ENCODE data around the gene LTBP1.

LTBP1 gene

DNA sequence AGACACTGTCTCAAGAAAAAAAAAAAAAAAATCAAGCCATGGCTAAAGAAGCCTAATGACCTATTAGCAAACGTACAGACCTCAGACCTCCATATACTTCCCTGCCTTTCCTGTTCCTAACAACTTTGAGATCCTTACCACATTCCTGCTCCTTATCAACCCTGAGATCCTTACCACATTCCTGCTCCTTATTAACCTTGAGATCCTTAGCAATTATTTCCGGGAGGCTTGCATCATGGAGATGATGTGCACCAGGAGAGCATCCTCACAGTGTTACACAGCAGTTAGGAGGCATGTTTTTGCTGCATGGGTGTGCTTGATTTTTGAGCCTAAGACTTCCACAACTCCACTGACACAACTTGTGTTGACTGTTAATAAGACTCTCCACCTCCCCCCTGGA is 475.1 kb downstream of the LTBP1 start:
- CTCF ChIA-PET, result interaction anchor here (0.9 to 2.9 kb wide), 4 partner anchors 9 to 19 kb away, joined by 3 to 12 read pairs (median 6); no protein-coding TSS in a partner anchor
- POLR2A ChIA-PET, result no interaction called here

DNA sequence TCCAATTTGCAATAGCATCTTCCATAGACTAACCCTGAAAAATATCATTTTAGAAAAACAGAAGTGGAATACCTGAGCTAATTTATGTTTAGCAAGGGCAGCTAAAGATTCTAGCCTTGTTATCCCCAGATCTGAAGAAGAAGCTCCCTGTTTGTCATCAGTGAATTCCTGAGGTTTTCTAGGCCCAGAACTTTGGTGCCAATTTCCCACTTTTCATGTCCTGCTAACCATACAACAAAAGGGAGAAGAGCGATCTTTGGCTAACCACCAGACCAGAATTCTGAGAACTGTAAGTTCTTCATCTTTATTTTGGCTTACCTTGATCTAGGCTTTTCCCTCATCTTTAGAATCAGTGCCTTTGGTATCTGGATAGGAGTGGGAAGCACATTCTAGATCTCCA is 478.4 kb downstream of the LTBP1 start:
- ChIA-PET POLR2A (no interaction called here), CTCF (interaction anchor here (3.1 kb wide), 1 partner anchor 12 kb away, joined by 13 read pairs; no protein-coding TSS in a partner anchor)
- TF ChIP-seq, protein P1, sequence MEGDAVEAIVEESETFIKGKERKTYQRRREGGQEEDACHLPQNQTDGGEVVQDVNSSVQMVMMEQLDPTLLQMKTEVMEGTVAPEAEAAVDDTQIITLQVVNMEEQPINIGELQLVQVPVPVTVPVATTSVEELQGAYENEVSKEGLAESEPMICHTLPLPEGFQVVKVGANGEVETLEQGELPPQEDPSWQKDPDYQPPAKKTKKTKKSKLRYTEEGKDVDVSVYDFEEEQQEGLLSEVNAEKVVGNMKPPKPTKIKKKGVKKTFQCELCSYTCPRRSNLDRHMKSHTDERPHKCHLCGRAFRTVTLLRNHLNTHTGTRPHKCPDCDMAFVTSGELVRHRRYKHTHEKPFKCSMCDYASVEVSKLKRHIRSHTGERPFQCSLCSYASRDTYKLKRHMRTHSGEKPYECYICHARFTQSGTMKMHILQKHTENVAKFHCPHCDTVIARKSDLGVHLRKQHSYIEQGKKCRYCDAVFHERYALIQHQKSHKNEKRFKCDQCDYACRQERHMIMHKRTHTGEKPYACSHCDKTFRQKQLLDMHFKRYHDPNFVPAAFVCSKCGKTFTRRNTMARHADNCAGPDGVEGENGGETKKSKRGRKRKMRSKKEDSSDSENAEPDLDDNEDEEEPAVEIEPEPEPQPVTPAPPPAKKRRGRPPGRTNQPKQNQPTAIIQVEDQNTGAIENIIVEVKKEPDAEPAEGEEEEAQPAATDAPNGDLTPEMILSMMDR (IDR thresholded peaks at IDR 0.05; ENCODE audit: insufficient read depth, low read length, missing control alignments), result no peak
- no peak for DNase-seq (ENCODE audit: low read depth, low spot score)
- no peak overlapping the region for H3K4me3 ChIP-seq (ENCODE audit: low read depth, low read length)

More for the DNA sequence above, 475.1 kb downstream of the LTBP1 start:
- no peak overlapping the region for H3K4me3 ChIP-seq (ENCODE audit: low read depth, low read length)
- DNase-seq (ENCODE audit: low read depth, low spot score), result no peak
- TF ChIP-seq, protein P1 (IDR thresholded peaks at IDR 0.05; ENCODE audit: insufficient read depth, low read length, missing control alignments), result no peak

DNA sequence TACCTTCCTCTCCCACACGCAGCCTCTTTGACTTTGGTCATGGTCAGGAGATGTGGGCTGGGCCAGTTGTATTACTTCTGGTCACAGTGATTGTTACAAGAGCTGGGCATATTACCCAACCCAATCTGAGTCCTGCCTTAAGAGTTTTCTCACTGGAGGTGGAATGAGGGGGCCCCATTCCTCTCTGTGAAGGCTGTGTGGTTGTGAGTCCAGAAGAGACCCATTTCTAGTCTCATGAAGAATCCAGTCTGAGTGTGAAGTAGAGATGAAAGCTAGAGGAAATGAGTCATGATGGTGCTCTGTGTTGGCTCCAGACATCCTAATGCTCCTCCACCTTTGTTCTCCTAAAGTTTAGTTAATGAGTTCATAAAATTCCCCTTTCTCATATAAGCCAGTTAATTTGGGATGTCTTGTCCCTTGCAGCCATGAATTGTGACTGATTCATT is 478.9 kb downstream of the LTBP1 start:
- POLR2A ChIA-PET, result no interaction called here
- H3K4me3 ChIP-seq (ENCODE audit: low read depth, low read length), result no peak overlapping the region
- TF ChIP-seq, protein P1 (IDR thresholded peaks at IDR 0.05; ENCODE audit: insufficient read depth, low read length, missing control alignments), result no peak
- CTCF ChIA-PET, result interaction anchor here (3.1 kb wide), 1 partner anchor 13 kb away, joined by 13 read pairs; no protein-coding TSS in a partner anchor
- no peak for DNase-seq (ENCODE audit: low read depth, low spot score)

DNA sequence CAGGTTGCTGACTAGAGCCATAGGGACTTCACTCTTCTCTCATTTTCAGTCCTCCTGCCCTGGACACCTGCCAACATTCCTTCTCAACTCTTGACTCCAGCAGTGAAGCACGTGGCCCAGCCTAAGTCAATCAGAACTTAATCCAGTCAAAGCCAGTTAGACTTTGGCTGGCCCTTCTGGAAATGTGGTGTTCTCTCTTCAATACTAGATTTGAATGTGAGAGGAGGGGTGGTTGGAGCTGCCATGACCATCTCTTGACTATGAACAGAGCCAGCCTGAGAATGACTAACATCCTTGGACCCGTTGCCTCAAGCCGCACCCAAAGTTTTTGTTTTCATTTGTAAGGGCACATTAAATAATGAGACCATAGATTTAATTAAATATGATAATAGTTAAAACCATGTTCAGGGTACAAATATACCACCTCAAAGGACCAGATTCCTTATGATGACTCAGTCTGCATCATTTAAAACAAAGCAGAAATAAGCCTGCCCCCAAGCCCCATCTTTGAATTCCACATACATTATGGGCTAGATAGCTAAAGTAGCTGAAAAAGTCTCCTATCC is 480.0 kb downstream of the LTBP1 start:
- no peak overlapping the region for H3K4me3 ChIP-seq (ENCODE audit: low read depth, low read length)
- POLR2A ChIA-PET, result interaction anchor here (1.1 kb wide), 1 partner anchor 10 kb away, joined by 6 read pairs; no protein-coding TSS in a partner anchor
- CTCF ChIA-PET, result interaction anchor here (0.7 to 3.1 kb wide), 3 partner anchors 9 to 15 kb away, joined by 3 to 13 read pairs (median 3); no protein-coding TSS in a partner anchor
- no peak for DNase-seq (ENCODE audit: low read depth, low spot score)
- TF ChIP-seq, protein P1 (IDR thresholded peaks at IDR 0.05; ENCODE audit: insufficient read depth, low read length, missing control alignments), result no peak

DNA sequence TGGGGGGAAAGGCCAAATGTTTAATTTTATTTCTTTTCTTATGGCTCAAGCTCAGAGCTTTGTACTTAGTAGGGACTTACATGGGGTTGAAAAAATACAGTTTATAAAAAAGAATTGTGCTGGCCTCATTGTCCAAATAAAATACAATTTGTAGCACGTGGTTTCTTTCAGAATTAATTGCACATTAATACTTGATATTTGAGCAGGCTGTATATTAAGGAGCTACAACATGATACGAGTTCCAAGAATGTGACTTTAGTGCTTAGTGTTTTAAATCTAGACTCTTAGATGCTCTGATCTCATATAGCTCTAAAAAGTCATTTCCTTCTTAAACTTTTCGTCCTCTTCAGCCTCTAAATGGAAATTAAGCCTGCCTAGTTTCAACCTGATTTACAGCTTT is 483.3 kb downstream of the LTBP1 start:
- DNase-seq (ENCODE audit: low read depth, low spot score), result no peak
- TF ChIP-seq, protein P1 (IDR thresholded peaks at IDR 0.05; ENCODE audit: insufficient read depth, low read length, missing control alignments), result no peak
- ChIA-PET CTCF (interaction anchor here (0.8 to 2.9 kb wide), 6 partner anchors 9 to 46 kb away, joined by 3 to 15 read pairs (median 6); no protein-coding TSS in a partner anchor), POLR2A (no interaction called here)
- no peak overlapping the region for H3K4me3 ChIP-seq (ENCODE audit: low read depth, low read length)

DNA sequence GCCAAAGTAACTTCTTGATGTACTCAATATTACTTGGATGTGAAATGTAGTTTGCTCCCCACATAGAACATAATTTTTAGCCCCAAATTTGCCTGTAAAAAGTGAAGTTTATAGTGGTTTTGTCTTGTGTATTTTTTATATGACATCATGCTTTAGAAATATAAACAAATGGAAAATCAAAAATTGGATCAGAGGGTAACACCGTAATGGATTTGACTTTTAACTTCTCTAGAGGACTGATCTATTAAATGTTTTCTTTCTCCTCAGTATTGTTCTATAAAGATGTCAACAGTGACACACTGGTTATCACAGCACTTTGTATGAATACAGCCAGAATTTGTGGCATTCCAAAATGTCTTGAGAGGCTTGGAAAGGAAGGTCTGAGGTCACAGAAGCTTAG is 484.1 kb downstream of the LTBP1 start:
- POLR2A ChIA-PET, result no interaction called here
- no peak overlapping the region for H3K4me3 ChIP-seq (ENCODE audit: low read depth, low read length)
- no peak for DNase-seq (ENCODE audit: low read depth, low spot score)
- TF ChIP-seq, protein P1 (IDR thresholded peaks at IDR 0.05; ENCODE audit: insufficient read depth, low read length, missing control alignments), result no peak
- CTCF ChIA-PET, result interaction anchor here (1.5 to 2.9 kb wide), 3 partner anchors 10 to 18 kb away, joined by 5 to 15 read pairs (median 6); no protein-coding TSS in a partner anchor
